GM04503 (cell line): ENCODE measurements around the gene KLF16.

Experiments used
- DNase-seq: peaks from one replicate; pipeline ENCODE4 v3.0.0-alpha.2; 2012; ENCODE audit warnings: low read depth

The KLF16 gene

DNA sequence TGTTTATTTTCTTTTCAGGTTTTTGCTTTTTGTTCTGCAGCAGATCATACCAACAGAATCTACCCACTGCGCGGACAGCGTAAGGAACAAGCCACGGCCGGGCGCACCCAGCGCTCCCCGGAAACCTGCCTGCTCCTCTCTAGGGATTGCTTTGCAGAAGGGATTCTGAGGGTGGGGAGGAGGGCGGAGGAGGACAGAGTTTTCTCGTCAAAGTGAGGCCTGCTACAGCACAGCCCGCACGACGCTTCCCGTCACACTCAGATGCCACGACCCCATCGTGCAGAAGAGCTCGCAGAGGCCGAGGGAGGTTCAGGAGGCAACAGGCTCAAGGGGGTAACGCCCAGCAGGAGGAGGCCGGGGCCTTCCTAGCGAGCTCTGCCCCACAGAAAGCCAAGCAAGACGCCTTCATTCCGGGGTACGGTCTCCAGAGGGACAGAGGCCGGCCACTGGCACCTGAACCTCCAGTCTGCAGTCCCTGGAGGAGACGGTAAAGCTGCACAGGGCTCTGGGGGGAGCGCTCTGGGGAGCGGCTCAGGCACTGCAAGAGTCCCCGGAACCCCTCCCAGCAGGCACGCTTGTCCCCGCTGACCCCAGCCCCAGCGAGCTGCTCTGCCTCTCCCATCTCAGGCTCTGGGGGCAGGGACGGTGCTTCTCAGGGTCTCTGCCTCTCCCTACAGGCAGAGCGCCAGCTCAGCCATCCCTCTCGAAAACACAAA lies 22.0 kb downstream of the KLF16 start:
- no peak for DNase-seq

DNA sequence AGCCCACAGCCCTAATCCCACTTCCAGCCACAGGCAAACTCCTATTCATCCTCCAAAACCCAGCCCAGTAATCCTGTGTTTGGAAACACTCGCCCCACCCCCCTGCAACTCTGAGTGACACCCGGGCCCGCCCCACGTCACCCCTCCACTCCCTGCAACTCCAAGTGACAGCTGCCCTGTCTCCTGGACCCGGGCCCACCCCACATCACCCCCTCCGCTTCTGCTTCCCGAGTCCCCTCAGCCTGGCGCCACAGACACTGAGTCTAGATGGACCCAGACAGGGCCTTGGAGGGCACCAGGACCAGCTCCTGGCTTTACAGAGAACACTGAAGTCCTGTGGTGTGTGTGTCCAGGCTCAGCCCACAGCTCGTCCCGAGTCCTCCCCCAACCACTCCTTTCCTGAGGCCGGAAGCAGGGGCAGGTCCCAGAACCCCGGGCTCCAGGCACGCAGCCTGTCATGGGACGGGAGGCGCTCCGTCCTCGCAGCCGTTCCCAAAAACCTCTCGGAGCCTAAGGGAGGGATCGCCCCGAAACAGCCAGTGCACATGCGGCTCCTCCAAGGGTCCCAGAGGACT lies 22.8 kb downstream of the KLF16 start:
- no peak for DNase-seq

DNA sequence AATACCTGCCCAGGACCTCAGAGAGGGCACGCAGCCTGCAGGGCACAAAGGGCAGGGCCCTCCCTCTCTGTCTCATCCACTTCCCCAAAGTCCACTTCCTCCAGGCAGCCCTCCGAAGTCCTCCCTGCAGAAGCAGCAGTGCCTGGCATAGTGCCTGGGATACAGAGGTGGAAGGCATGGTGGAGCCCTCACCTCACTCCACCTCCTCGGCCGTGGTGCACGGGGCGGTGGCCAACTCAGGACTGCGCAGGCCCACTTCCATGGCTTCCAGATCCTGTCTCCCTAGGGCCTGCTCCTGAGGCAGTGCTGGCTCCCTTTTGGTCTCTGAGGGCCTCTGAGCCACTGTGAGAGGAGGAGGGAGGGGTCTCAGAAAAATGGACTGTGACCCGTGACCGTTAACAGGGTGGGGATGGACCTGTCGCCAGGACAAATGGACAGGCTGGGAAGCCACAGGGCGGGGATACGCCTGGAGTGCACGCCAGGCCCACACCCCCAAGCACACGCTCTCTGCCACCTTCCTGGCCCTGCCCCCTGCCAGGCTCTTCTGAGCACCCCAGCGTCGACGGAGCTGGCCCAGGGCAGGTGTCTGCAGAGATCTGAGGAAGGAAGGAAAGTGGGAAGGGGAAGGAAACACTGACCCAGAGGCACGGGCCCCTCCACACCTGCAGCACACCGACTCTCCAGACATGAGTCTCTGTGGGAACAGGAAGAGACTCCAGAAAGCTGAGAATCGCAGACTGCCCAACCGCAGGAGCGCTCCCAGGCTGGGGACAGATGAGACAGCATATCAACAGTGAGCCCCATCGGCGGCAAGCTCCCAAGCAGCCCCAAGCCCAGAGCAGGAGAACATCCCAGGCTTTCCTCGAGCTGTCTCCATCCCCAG lies 23.5 kb downstream of the KLF16 start:
- no peak for DNase-seq

DNA sequence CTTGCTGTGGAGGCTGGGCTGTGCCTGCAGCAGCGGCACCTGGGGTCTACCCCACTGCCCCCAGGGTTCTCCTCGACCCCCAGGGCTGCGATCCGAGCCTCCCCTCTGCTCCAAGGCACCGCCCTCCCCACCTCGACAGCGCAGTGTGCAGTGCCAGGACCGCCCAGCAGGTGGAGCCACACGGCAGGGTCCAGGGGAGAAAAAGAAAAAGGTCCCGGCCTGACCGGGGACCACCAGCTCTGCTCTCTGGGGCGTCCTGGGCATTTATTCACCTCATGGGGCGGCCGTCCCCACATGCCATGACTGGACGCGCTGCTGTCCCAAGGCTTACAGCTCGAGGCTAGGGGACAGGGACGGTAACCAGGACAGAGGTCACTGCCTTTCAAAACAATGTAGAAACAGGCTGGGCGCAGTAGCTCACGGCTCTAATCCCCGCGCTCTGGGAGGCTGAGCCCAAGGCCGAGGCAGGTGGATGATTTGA lies 25.7 kb downstream of the KLF16 start:
- DNase-seq = no peak

DNA sequence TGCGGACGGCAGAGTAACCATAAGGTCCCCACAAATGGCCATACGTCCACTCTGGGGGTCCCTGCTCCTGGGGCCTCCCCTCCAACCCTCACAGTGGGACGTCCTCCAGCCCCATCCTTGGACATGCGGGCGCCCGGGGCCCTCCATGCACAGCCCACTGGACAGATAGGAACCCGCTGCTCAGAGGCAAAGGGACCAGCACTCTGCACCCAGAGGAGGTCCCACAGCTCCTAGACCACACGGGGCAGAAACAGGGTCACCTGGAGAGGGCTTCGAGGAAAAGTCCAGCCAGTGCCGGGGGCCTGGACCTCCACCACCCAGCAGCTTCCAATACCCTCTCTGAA lies 26.2 kb downstream of the KLF16 start:
- DNase-seq = no peak

DNA sequence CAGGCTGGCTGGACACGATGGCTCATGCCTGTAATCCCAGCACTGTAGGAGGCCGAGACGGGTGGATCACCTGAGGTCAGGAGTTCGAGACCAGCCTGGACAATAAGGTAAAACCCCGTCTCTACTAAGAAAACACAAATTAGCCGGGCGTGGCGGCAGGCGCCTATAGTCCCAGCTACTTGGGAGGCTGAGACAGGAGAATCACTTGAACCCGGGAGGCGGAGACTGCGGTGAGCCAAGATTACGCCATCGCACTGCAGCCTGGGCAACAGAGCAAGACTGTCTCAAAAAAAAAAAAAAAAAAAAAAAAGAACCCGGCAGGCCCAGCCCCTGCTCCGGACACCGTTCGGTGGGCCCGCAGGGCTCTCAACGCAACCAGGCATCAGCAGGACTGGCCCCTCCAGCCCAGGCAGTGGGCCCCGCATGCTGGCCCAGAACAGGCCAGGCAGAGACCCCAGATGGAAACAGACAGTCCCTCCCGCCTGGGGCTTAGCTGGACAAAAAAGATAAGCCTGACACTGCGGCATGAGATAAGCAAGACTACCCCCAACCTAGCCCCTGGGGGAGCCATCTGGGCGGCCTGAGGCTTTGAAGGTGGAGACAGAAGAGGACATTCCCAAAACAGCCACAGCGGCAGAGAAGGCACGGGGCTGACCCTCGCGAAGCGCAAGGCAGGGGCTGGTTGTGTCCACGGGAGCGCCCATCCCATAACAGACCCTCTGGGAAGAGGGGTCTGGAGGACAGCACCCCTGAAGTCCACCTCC lies 26.7 kb downstream of the KLF16 start:
- no peak for DNase-seq

DNA sequence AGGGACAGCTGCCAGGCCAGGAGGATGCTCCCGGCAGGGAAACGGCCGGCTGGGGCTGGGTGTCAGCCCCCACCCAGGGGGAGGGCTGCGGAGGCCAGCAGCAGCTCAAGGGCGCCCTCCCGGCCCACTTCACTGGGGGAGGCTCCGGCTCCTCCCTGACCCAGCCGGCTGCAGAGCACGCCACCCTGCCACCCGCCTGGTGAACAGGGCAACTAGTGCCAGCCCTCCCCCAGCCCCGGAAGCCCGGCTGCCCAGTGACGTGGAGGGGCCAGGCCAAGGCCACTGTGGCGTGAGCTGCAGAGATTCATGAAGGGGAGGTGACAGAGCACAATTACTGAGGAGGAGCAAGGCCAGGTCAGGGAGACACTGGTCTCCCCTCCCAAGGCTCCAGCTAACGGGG lies 29.8 kb downstream of the KLF16 start:
- no peak for DNase-seq

DNA sequence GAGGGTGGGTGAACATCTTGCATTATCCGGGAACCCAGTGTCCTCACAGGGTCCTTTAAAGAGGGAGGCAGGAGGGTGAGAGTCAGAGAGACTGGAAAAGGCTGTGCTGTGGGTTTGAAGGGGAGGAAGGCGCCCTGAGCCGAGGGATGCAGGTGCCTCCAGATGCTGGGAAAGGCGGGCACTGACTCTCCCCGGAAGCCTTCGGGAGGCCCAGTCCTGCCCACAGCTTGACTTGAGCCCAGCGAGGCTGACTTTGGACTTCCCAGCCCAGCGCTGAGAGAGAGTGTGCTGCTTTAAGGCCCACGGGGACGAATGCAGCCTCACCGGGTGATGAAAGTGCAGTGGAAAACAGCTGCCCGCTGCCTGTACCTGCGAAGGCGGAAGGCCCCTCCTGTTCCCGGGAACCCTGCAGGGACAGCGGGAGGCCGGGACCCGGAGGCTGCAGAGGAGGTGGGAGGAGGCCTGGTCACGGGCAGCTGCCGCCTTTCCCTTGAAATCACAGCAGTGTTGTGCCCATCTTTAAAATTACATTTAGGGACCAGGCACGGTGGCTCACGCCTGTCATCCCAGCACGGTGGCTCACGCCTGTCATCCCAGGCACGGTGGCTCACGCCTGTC lies 31.2 kb downstream of the KLF16 start:
- no peak for DNase-seq

DNA sequence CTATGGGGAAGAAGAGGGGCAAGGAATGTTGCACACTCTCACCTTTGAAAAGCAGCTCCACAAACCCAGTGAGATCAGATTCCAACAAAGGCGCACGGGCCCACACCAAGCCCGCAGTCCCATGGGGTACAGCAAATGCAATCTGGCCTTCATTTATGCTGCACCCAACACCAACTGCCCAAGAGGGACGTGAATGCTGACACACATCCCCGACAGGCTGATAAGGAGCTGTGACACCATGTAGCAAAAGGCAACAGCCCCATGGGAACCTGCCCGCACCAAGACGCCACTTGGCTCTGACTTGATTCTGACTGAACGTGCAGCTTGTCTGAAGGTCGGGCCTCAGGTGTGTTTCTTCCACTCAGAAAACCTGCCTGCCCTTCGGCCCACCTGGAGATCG lies 32.4 kb downstream of the KLF16 start:
- no peak for DNase-seq

DNA sequence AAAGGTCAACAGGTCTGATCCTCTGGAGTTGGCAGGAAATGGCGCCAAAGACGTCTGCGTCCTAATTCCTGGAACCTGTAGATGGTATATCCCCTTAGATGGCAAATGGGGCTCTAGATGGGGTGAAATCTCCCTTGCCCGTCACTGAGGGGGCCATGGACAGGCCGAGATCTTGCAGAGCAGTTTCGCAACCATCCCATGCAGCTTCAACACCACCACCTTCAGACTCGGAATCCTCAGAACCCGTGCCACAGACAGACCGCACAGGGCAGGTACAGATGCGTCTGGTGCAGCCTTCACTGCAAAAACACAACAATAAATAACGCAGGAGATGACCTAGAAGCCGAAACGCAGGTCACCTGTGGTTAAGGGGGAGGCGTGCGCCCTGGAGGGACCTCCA lies 32.8 kb downstream of the KLF16 start:
- no peak for DNase-seq

DNA sequence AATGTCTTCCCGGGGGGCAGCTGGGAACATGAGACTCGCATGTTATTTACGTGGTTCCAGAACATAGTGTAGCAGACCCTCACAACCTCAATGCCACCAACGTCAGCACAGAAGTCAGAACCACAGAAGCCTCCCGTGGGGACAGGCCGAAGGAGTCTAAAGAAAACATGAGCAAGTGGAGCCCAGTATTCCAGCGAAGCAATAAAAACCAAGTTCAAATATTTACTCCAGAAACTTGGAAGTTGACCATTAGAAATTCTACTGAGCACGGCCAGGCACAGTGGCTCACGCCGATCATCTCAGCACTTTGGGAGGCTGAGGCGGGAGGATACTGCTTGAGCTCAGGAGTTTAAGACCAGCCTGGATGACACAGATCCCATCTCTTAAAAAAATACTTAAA lies 33.4 kb downstream of the KLF16 start:
- no peak for DNase-seq

DNA sequence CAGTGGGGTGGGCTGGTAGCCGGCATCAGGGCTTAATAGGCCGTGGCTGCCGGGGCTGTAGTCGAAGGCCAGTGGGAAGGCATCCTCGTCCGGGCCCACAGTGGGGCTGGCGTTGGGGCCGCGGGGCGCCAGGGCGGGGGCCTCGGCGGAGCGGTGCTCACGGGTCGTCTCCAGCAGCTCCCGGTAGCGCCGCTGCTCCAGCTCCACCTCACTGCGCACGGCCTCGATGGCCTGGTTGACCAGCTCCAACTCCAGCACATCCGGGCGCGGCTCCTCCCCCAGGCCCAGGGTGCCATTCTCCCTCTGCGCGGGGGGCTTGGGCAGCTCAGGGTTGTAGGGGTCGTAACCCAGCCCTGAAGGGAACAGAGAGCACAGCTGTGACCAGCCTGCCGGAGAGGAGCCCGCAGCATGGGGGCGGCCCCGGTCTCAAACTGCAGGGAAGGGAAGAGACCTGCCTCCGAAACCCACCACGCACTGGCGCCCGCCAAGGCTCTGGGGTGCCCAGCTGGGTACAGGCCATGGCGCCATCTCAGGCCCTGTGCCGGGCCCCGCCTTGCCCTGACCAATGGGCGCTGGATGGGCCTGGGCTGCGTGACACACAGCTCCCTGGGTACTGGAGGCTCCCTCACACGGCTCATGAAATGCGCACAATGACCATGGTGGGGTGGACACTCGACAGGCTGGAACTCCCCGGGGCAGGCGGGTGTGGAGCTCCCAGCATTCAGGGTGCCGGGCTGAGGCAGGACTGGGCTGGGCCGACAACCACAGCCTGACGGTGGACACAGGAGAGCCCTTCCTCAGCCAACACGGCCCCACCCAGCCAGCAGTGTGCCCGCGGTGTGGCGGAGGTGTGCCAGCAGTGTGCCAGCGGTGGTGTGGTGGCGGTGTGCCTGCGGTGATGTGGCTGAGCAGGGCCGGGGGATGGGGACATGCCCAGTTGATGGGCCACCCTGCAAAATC lies 34.8 kb downstream of the KLF16 start:
- no peak for DNase-seq

DNA sequence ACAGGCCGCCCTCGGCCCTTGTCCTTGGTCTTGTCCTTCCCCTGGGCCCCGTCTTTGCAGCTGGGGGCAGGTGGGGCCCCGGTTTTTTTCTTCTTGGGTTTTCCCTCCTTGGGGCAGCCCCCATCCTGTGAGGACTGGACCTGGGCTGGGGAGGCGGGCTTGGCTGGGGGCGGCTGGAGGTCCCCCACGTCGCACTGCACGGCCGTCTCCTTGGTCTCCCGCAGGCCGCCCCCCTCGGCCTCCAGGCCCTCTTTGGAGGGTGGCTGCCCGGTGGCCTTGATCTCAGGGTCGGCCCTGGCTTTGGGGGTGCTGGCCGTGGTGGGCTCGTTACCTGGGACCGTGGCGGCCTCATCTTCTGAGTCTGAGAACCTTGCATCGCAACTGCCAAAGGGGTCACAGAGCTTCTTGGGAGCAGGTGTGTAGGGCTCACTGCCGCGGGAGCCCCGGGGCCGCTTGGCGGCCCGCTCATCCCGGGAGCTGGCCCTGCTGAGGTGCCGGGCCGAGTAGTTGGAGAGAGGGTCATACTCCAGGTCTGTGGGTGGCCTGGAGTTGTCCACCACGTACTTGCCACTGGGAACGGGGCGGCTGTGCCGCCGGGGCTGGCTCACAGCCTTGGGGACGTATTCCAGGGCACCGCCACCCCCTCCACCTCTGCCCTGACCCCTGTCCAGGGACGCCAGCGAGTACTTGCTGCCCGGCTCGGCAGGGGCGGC lies 35.7 kb downstream of the KLF16 start:
- no peak for DNase-seq

DNA sequence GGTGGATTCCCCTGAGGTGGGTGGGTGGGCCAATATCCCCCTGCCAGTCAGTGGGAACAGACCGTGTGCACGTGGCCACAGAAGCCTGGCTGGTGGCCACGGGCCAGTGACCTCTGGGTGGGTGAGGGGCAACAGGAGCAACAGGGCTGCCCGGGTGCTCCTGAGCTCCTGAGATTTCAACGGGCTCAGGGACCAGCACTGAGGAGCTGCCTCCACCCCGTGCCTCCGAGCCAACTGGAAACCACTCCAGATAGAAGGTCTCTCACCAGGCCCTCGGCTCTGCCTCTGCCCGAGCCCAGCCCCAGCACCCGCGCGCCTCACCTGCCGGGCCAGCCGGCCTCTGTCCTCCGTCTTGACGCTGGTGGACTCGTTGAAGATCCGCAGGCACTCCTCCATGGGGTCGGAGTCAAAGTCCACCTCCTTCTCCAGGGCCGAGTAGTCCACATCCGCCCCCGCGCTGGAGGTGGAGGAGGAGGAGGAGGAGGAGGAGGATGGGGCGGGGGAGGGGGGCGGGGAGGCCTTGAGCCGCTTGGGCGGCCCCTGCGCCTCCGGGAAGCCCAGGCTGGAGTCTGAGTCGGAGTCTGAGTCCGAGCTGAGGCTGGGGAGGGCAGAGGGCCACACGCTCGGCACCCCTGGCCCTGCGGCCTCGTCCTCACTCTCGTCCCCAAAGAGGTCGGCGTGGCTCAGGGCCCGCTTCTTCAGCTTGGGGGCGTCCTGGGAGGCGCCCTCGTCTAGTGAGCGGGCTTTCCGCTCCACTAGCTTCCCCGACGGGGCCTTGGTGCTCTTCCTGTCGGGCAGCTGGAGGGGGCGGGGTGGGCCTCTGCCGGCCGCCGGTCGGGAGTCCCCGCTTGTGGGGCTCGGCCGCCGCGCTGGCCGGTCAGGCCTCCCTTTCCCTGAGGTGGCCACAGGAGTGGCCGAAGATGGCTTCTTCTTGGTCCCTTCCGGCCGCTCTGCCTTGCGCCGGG lies 36.5 kb downstream of the KLF16 start:
- DNase-seq = no peak

DNA sequence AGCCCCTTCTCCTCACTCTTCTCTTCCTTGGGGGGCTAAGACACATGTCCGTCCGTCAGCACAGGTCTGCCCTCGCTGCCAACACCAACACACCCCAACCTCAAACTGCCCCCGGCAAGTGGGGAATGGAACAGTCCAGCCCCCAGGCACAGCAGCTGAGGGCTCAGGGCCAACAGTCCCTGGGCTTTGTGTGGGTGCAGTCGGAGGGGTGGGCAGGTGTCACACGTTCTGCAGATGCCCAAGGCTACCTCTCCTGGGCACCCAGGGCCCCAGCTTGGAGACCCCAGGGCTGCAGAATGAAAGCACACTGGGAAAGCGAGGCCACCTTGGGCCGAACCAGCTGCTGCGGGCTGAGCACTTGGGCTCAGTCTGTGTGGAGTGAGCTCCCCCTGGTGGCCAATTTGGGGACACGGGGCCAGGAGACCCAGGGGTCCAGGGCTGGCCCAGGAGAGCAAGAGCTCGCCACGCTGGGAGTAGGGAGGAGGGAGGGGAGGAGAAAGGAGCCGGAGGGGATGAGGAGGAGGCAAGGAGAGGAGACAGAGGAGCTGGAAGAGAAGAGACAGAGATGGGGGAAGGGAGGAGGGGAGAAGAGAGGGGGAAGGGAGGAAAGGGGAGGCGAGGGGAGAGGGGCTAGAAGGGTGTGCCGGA lies 37.3 kb downstream of the KLF16 start:
- no peak for DNase-seq

DNA sequence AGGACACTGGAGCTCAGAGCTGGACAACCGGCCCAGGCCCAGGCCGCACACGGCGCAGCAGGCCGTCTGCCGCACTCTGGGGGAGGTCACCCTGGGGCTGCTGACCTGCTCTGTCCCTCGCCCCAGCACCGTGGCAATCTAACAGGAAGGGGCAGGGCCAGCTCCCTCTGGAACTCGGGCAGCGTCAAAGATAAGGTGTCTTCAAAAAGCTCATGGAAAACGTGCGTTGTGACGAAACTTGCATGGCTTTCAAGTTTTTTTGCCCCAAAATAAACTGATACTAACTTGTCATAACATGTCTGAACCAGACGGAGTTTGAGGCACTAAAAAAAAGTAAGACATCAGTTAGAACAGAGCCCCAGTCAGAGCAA lies 39.1 kb downstream of the KLF16 start:
- no peak for DNase-seq

DNA sequence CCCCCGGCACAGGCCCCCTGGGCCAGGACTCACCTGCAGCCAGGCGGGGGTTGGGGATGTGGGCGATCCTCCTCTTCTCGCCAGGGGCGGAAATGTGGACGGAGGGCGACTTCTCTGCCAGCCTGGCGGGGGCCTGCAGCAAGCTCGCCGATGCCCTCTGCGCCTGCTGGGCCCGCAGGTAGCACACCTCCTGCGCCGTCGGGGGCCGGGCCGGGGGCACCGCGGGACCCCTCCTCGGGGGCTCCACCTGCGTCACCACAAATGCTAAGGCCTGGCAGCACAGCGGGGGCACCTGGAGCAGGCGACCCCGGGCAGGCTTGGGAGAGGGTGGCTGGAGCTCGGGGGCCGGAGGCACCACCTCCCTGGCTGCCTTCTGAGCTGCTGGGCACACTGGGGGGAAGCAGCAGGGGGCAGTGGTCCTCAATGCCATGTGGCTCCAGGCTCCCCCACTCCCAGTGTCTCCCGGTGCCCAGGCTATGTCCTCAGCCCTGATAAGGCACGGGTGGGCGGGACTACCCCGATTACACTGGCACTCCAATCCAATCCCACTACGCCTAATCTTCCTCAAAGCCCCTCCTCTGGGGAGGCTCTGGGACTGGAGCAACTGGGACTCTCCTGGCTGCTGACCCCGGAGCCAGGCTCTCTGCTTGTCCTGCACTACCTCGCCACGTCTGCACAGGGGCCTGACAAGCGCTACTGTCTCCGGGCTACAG lies 39.7 kb downstream of the KLF16 start:
- no peak for DNase-seq

DNA sequence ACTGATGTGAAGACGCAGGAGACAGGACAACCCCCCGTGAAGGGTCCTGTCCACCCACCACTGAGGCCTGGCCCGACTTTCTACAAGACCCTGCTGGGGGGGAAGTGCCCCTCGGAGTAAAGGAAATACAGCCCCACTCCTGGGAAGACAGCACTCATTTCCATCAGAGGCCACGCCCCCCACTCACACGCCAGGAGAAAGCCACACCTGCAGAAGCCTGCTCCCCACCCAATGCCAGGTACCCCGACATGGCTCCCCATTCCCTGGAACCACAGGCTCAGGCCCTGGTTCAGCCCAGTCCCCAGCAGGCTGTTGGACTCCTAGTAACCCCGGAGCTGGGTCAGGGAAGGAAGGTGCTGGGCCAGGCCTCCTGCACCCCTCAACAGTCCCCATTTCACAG lies 40.4 kb downstream of the KLF16 start:
- no peak for DNase-seq
